Pancreas (tissue), 10 donors: Measurements from ENCODE around the gene ST3GAL4. TPM values are rescaled to one million over a fixed set of nuclear protein-coding genes. Genes with fewer than 3 reads are reported as not detected.
"Not testable (repeated sequence)": the region's sequence is repeated elsewhere in the genome, so short reads cannot be mapped to it uniquely, and the experiment has no call there.

Experiments
- ATAC-seq, 4 donors: fragments of 200-7000 bp; cut with Tn5 transposase; one replicate each; pipeline versions ENCODE4 v1.8.0 to v1.9.1; 2020; ENCODE audit warnings: mild to moderate bottlenecking in 4 of 4, moderate library complexity in 4 of 4
- DNase-seq, 6 donors: peaks; one replicate each; pipeline ENCODE4 v3.0.0-alpha.2; 2020
- FAIRE-seq: peaks from 2 replicates; lab custom pipeline; 2012; peaks lifted over from hg19 to GRCh38; lab: Jason Lieb, UNC
- H3K27ac ChIP-seq, 4 donors: fragments of 200-600 bp; sonication (generic); 1 replicate in 3 of 4; 2 replicates in 1 of 4; pipeline versions ENCODE4 v1.5.0 to v1.8.0; 2020
- H3K27me3 ChIP-seq, 4 donors: fragments of 200-600 bp; one replicate each; pipeline ENCODE4 v1.8.0; 2021
- H3K36me3 ChIP-seq, 3 donors: fragments of 200-600 bp; sonication (generic) in 1 of 3; one replicate each; pipeline versions ENCODE4 v1.5.0 to v1.8.0; 2020 to 2021
- H3K4me1 ChIP-seq, 3 donors: fragments of 200-600 bp; one replicate each; pipeline ENCODE4 v1.8.0; 2021
- H3K4me3 ChIP-seq, 4 donors: fragments of 200-600 bp; sonication (generic) in 2 of 4; one replicate each; pipeline versions ENCODE4 v1.5.0 to v1.8.0; 2020 to 2021
- H3K9me3 ChIP-seq, 4 donors: fragments of 200-600 bp; one replicate each; pipeline ENCODE4 v1.8.0; 2021
- CTCF ChIP-seq, 4 donors: fragments of 200-600 bp; sonication (generic) in 3 of 4; IDR thresholded peaks; one replicate each; pipeline versions ENCODE4 v1.5.0 to v1.8.0; 2021; ENCODE audit warnings: antibody characterized with exemption in 4 of 4
- WGBS, 2 donors: extraction: QIAGEN DNeasy Blood & Tissue Kit; methylation state at CpG; one replicate each; pipeline ENCODE4 v1.1.7; 2013; 5-methylcytosine and 5-hydroxymethylcytosine counted together
- intact Hi-C, 3 donors: fragments of 100-400 bp; cut with DNase I; formaldehyde crosslinking; loops; one replicate each; pipeline versions ENCODE4 v1.11.1 to v1.14.2; 2022
- polyA plus RNA-seq, 2 donors: library from polyadenylated mRNA; stranded (reverse); fragments of 200-250 nt; gene quantifications; one replicate each; pipeline ENCODE4 v1.2.3, GENCODE V29; 2013
- total RNA-seq, 6 donors: library from RNA; stranded (reverse); fragmentation: NEBNext Ultra II Directional in 4 of 6; extraction: Animal tissue kit (Norgen Biotek cat#: 25700) in 4 of 6; gene quantifications; one replicate each; pipeline versions ENCODE4 v1.2.1 to v1.2.4, GENCODE V29; 2021 to 2023
- donor health status: healthy with polysubstance abuse.
- donor health status: DM: no; HTN: no; CAD: no; lungs with moderate emphysema.
- donor health status: DM: no; HTN: no; CAD: no.
- donor health status: control.
- donor health status: control.
- donor health status: Bipolar disorder and iron deficiency.
- donor health status: DM: yes; HTN: yes; CAD: no.
- donor health status: DM: no; HTN: no; CAD: no.
- donor health status: DM: no; HTN: no; CAD: no.
- donor health status: DM: yes; HTN: yes; CAD: no.

Gene ST3GAL4
- total and polyA plus RNA-seq, 8 donors, result 2.6 to 12.9 (median 9.4) TPM

DNA sequence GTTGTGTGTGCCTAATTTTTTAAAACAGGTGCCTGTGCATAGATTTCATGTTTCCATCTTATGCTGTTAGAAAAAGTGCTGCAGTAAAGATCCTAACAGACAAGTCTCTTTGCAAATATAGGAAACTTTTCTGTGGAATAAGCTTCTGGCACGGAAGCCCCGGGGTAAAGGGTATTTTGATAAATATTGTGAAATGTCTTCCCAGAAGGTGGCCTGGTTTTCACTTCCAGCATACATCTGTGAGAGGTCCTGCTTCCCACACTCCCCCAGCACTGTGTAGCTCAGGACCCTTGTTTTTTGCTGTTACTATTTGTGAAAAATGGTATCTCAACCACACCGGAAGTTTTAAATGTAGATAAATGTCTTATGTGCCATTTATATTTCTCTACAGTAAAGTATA, 14.5 kb downstream of the ST3GAL4 start:
- intact Hi-C loops, result no loop called here
- ATAC-seq (no peak), FAIRE-seq (no peak), DNase-seq (peak in 1 of 6 donors; percentile 9)
- no peak overlapping the region for H3K27ac ChIP-seq
- H3K36me3 ChIP-seq, result no peaks in the 10 kb centered on the region
- TF ChIP-seq CTCF (IDR thresholded peaks at IDR 0.05), result no peak
- WGBS, 2 donors, result 53 to 67% methylated on average over 3 of the region's 3 CpGs
- no peaks in the 10 kb centered on the region for H3K27me3 ChIP-seq
- peaks cover 0 to 7% (median 0%) of the 10 kb centered on the region in 3 donors for H3K4me1 ChIP-seq
- H3K9me3 ChIP-seq, result no peaks in the 10 kb centered on the region
- no peak overlapping the region for H3K4me3 ChIP-seq

DNA sequence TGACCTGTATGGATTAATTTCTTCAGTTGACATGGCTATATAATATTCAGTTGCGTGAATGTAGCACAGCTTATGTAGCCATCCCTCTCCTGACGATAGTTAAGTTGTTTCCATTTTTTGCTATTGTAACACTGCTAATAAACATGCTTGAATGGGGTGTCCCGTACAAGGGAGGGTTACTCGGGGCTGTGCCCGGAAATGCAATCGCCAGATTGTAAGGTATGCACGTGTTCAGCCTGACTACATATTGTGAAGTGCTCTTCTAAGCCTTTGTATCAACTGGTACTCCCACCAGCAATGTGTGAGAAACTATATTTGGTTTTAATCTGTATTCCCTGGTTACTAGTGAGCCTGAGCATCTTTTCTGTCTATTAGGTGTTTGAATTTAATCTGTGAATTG, 16.1 kb downstream of the ST3GAL4 start:
- TF ChIP-seq CTCF (IDR thresholded peaks at IDR 0.05), result no peak
- Histone ChIP-seq H3K36me3 (no peaks in the 10 kb centered on the region), H3K27me3 (no peaks in the 10 kb centered on the region), H3K4me3 (no peak overlapping the region), H3K9me3 (no peaks in the 10 kb centered on the region), H3K27ac (no peak overlapping the region), H3K4me1 (peaks cover 0 to 7% (median 0%) of the 10 kb centered on the region in 3 donors)
- FAIRE-seq (no peak), DNase-seq (no peak), ATAC-seq (no peak)
- WGBS, 2 donors, result 87 to 90% methylated on average over 7 of the region's 7 CpGs
- intact Hi-C loops, result no loop called here

GRCh38 chr11:126373389-126374066, 18.0 kb downstream of the ST3GAL4 start:
- FAIRE-seq, H3K36me3 ChIP-seq, H3K4me1 ChIP-seq, H3K27ac ChIP-seq, H3K4me3 ChIP-seq, intact Hi-C loops, H3K9me3 ChIP-seq, H3K27me3 ChIP-seq: not testable (repeated sequence)
- WGBS, 2 donors, result 64 to 72% methylated on average over 10 to 12 of the region's 12 CpGs
- ATAC-seq (peak in 1 of 4 donors; percentile 68), DNase-seq (peak in 1 of 6 donors; percentile 31)

GRCh38 chr11:126374562-126375300, 19.2 kb downstream of the ST3GAL4 start:
- WGBS, 2 donors, result 89 to 91% methylated on average over 21 of the region's 28 CpGs
- intact Hi-C loops, H3K4me3 ChIP-seq, H3K4me1 ChIP-seq, FAIRE-seq, H3K27ac ChIP-seq, H3K9me3 ChIP-seq, H3K36me3 ChIP-seq, H3K27me3 ChIP-seq: not testable (repeated sequence)
- DNase-seq (peak in 1 of 6 donors; percentile 22), ATAC-seq (peak in 2 of 4 donors; percentile 17 to 26)

DNA sequence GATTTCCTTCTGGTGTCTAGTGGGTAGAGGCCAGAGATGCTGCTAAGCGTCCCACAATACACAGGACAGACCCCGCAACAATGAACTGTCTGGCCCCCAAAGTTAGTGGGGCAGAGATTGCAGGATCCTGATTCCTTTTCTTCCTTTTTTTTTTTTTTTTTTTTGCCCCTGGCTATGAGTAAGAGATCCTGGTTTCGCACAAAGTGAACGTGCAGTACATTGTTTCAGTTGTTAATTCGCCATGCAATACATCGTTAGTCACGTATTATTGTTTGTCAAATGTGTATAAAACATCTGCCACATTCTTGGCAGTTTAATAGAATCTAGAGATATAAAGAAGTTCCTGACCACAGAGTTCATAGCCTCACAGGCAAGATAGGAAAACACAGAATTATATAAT, 20.2 kb downstream of the ST3GAL4 start:
- H3K27ac ChIP-seq, result no peak overlapping the region
- no peak for FAIRE-seq

More for the DNA sequence above, 20.2 kb downstream of the ST3GAL4 start:
- Histone ChIP-seq H3K4me3 (no peak overlapping the region), H3K36me3 (no peaks in the 10 kb centered on the region), H3K27me3 (no peaks in the 10 kb centered on the region), H3K9me3 (no peaks in the 10 kb centered on the region), H3K4me1 (no peaks in the 10 kb centered on the region)
- 87% methylated on average over 7 of the region's 7 CpGs for WGBS, 2 donors
- DNase-seq (no peak), ATAC-seq (no peak)
- no peak for TF ChIP-seq CTCF (IDR thresholded peaks at IDR 0.05)
- intact Hi-C loops, result no loop called here
